Activated naive CD8-positive, alpha-beta T cell treated with anti-CD3 and anti-CD28 coated beads, Interleukin-2, amount 50 U/mL, for 16 hours (primary cell): ENCODE data around the gene NEDD1.

Source experiments
- DNase-seq: peaks from one replicate; pipeline ENCODE4 v3.0.0-alpha.2; 2020; ENCODE audit warnings: low read depth, low spot score

Gene NEDD1

DNA sequence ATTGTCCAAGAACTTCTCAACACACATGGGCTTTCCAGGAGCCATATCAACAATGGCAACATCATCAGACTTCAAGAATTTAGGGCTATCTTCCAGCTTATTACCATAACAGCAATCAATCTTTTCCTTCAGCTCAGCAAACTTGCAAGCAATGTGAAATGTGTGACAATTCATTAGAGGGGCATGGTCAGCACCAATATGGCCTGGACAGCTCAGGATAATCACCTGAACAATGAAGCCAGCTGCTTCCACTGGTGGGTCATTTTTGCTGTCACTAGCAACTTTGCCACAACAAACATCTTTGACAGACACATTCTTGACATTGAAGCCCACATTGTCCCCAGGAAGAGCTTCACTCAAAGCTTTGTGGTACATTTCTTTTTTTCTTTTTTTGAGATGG, 5.9 kb upstream of the NEDD1 start:
- DNase-seq, result no peak

DNA sequence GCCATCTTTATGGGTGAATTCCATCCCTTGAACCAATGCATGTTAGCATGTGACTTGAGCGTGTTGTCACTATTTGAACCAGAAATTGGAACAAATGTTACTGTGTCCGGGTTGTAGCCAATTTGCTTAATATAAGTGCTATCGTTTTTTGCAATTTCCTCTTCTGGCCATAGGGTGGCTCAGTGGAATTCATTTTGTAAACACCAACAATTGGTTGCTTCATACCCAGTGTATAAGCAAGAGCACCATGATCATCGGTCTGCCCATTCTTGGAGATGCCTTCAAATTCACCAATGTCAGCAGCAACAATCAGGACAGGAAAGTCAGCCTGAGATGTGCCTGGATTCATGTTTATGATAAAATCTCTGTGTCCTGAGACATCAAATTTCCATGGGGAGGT, 5.0 kb upstream of the NEDD1 start:
- no peak for DNase-seq

DNA sequence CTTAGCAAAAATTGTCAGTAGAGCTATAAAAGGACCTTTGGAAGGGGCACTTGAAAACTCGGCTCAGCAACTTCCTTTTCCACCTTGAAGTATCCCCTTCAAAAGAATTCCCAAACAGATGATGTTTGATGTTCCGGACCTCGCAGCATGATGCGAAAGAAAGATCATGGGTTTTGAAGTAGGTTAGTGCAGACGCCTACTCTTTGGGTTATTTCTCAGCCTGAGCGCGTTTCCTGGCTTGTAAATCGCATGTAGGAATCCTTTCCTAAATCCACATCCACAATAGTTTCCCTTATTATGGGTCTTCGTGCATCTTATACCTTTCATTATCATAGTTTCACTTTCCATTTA, 584 bp upstream of the NEDD1 start:
- no peak for DNase-seq

DNA sequence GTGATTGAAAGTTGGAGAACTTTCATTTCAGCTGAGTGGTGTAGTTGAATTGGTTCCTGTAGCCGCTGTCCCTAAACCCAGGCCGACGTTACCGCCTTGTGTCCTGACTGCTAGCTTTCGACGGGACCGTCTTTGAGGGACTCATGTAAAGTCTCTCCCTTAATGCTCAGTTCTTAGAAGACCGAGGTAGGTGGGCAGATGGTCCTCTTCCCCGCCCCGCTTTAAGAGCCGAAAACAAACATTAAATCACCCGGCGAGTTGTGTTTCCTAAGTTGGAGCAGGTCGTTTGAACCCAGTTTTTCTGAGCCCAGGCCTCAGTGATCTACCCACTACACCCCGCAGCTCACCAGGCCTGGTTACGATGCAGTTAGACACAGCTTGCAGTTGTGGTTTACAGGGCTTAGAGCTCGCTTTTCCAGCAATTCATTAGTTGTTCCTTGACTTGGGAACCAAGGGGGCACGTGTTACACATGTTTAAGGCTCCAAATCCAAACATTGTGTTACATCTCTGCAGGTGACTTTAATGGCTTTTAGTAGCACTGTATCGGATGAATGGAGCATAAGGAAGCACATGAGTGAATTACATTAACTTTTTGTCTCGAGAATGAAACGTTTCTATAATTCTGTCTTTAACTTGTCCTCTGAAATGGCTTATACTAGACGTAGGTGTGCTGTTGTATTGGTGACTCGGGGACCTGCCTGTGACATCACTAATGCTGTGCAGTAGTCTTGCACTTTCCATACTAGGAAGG, 790 bp downstream of the NEDD1 start:
- DNase-seq, result no peak

DNA sequence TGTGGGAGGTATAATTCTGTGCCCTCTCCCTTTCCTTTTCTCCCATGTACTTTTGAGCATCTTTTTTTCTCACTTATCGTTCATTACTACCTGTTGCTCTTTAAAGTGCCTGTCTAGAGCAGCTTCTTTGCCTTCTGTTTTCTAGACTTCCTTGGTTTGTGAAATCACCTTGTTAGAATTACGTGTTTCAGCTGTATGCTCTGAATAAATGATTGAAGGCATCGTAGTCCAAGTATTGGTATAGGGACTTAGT, 1.3 kb downstream of the NEDD1 start:
- DNase-seq, result no peak

DNA sequence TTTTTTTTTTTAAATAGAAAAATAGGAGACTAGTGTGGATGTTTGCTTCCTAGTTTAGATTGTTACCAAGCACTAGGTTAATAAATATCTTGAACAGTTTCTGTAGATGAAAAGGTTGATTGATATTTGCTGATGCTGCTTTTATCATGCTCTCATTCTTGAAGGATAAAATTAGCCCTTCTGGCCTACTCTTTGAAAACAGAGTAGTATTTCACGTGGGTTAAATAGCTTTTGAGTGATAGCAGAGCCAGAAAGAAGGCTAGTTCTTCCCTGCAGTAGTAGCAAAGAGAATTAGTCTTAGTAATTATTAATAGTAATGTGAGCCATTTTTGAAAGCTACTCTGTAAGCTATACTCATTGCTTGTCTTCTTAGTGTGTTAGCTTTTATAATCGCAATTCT, 5.2 kb downstream of the NEDD1 start:
- DNase-seq, result no peak

DNA sequence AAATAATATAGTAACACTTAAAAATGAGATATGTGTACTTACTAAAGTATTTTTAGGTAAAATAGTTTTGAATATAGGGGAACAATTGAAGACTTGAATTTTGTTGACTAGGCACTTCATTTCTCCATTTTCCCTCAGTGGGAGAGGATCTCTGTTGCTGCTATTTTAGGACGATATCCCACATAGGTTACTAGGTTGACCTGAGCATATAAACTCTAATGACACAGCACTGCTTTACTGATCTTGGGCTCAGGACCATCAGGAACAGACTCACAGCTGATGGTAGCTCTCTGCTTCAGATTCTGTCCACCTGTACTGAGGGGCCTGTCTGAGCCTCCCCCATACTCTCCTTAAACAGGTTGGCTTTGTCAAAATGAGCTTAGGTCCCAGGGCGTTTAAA, 5.9 kb downstream of the NEDD1 start:
- no peak for DNase-seq

DNA sequence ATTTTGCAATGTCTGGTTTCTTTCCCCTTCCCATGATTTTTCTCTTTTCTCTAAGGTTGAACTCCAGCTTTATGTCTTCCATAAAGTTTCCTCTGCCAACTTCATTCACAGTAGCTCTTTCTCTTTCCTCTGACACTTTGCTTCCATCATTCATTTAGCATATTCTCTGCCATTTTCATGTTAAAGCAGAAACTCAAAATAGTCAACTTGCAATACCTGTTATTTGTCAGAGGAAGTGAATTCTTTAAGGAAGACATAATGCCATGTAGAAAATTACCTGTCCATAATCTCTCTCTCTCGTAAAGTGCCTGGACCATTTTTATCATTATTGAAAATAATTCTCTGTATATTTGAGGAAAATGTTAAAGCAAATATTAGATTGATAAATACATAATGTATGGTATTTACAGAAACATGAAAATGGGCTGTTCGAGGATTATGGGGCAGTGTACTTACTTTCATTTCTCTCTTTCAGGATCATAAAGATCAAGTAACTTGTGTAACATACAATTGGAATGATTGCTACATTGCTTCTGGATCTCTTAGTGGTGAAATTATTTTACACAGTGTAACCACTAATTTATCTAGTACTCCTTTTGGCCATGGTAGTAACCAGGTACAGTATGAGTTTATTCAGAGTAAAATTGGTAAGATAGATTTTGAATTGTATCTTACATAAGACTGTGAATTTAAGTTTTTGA, 12.6 kb downstream of the NEDD1 start:
- no peak for DNase-seq

DNA sequence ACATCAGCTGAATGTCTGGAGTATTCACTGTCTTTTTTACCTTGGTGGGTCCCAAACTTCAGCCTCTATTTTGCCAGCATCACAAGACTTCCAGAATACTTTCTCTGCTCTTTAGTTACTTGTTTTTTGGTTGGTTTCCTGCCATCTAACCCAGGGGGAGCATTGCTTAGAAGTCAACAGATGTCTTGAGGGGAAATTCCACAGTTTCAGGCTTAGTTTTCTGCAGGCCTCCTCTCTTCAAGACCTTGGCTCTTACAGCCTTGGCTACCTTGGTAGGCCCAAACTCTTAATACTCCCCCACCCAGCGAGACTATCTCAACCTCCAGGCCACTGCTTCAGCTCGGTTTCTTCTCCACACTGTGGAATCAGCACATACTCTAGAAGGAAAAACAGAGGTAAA, 41.7 kb downstream of the NEDD1 start:
- no peak for DNase-seq

DNA sequence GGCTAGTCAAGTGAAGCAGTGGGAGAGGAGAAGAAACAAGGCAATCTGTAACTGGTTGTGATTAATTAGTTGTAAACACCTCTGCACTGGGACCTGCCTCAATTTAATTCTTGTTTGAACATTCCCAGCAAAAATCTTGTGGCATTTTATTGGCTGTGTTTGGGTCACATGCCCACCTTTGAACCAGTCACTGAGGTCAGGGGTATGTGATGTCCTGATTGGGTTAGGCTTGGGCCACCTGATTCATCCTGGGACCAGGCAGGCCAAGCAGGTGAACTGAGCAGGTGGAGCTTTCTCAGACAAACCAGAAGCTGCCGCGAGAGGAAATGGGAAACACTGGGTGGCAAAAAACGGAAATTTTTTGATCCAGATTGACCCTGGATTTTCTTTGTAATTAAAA, 72.5 kb downstream of the NEDD1 start:
- no peak for DNase-seq

DNA sequence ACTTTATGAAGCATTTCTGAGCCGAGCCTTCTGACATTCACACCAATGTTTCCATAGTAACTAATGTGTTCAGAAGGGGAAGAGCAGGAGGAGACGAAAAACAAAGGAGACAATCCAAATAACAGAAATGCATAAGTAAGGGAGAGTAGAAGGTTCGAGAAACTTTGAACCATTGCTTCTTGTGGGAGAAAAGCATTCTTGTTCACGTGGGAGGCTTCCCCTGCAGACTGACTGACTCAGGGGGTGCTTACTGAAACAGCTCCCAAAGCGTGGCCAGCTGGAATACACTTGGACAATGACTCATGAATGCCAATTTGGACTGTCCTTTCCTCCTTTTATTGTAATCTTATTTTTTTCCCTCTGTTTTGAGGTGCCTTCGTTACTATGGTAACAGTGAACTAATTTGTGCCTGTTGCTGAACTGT, 73.9 kb downstream of the NEDD1 start:
- no peak for DNase-seq

DNA sequence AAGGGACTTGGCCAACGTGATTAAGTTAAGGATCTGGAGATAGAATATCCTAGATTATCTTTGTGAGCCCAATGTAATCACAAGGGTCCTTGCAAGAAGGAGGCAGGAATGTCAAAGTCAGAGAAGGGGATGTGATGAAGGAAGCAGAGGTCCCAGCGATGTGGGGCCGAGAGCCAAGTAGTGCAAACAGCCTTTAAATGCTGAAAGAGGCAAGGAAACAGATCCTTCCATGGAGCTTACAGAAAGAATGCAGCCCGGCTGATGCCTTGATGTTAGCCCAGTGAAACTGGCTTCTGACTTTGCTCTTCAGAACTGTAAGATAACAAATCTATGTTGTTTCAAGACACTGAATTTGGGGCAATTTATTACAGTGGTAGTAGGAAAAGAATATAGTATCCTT, 74.9 kb downstream of the NEDD1 start:
- DNase-seq, result no peak

DNA sequence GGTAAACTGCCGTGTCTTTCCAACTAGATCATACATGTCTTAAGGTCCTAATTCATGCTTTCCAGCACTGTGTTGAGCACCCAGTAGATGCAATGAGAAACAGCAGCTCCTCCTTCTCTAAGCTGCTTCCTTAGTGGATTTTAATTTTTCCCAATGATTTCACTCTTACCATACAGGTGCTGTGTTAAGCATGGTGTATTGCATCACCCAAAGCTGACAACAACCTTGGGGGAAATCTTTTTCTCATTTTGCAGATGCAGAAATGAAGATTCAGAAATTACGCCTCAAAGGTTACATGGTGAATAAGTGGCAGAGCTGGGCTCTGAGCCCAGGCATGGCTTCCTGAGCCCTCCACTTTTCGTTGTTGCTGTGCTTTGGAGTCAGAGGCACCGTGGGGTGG, 75.6 kb downstream of the NEDD1 start:
- no peak for DNase-seq

DNA sequence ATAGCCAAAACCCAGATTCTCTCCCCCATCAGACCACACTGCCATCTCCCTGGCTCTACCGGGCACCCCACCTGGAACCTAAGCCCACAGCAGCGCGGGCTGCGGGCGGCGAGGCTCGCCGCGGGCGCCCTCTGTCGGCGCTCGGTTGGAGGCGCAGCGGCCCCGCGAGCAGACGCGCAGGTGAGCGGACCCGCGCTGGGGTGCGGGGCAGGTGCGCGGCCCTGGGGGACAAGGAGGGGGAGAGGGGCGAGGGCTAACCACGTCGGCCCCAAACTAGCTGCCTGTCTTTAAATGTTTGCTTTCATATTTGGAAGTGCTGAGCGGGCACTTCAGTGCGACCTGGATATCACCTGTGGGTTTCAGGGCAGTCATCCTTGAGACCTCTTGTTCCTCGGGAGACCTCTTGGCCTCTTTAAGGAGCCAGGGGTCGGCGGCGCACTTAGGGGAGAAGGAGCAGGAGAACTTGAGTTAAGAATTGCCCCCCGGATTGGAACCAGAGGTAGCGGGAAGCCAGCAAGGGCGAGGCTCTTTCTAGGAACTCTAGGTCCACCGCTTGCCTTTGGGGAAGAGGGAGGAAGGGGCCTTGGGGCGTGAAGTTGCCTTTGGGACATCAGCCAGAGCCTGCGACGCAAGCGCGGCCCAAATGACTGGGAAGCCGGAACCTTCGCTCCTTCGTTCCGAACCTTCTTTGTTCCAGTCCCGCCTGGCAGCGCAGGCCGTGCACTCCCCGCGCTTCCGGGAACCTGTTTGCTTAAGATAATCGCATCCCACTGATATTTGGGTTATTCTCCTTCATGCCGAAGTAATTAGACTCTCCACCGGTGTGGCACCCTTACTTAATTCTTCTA, 78.7 kb downstream of the NEDD1 start:
- DNase-seq, result no peak

DNA sequence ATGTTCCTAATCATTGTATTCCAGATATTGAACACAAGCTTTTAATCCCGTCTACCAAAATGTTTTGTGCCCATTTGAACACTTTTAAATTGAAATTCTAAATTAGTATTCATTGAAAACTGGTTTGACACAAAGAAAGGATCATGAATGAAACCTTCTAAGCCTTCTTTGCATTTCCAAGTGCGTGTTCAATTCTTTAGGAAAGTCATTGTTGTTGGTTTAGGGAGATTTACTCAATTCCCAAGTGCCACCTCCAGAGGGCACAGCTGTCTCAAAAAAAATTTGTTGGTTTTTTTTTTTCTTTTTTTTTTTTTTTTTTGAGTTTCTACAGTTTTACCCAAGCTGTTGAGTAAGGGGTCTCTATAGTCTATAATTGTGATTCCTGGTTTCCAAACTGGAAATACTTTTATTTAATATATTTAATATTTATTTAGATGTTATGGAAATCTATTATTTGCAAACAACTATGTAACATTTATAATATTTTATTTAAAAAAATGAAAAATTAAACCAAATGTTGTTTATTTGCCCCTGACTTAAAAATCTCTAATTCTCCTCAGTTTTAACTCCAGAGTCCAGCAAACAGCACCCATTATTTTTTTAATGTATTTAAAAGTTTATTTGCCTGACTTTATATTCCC, 79.9 kb downstream of the NEDD1 start:
- DNase-seq, result no peak

DNA sequence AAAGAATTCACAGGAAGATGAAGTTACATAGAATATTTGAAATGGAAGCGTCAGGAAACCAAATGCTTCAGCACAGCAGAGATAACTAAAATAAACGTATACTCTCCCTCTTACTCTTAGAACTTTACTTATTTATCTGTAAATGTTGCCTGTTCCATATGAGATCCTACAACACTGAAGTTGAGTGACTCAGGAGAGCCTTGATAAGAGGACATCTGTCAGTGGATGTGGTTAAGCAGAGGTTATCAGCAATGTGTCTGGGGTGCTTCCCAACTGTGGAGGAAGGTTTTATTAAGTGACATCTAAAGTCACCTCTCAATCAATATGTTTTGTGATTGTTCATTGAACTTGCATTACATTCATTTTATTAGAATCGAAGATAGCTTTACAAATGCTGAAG, 81.9 kb downstream of the NEDD1 start:
- no peak for DNase-seq

DNA sequence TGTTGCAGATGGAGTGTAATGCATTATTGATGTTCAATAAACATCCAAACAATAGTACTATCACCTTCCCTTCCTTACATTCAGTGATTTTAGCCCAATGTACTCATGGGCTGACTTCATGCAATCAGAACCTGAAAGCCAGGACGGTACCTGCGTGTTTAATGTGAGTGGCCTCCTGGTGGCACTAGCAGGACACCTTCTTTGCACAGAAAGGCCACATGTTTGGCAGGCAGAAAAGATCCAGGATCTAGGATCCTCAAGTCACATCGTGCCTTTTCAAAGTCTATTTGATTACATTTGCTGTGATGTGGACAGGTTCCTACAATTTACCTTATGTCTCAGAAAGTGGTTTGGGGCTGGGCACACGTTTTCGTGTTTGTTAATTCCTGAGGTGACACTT, 82.9 kb downstream of the NEDD1 start:
- DNase-seq, result no peak

DNA sequence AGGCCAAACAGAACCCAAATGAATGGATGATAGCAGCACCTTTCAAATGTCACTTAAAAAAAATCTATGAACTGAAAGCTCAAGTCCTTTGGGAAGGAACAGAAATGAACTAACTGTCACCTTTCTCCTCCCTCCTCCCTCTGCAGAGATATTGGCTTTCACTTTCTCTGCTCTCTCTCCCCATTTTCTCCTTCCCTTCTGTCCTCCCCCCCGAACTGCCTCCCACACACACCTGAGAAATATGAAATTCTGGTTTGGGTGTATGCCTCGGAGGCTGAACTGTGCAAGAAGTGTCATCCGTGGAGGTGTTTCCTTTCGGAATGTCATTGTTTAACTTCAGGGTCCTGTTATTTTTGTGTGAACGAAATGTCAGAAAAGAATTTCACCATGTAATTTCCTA, 87.8 kb downstream of the NEDD1 start:
- DNase-seq, result no peak

DNA sequence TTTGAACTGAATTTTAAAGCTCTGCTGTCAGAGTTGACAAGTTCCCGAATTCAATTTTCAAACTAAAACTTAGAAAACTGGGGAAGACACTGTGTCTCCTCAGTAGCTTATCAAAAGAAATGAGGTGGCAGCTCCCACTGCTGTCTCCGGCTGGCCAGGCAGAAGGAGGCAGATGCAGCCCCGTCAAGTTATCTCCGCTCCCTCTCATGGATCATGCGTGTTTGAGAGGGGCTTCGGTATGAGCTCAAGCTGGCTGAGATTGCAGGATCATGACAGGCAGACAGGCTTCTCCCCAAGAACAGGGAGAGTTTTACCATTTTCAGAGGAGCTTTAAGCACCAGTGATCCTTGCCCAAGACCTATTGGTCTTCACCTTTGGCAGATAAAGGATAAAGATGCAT, 88.8 kb downstream of the NEDD1 start:
- no peak for DNase-seq

DNA sequence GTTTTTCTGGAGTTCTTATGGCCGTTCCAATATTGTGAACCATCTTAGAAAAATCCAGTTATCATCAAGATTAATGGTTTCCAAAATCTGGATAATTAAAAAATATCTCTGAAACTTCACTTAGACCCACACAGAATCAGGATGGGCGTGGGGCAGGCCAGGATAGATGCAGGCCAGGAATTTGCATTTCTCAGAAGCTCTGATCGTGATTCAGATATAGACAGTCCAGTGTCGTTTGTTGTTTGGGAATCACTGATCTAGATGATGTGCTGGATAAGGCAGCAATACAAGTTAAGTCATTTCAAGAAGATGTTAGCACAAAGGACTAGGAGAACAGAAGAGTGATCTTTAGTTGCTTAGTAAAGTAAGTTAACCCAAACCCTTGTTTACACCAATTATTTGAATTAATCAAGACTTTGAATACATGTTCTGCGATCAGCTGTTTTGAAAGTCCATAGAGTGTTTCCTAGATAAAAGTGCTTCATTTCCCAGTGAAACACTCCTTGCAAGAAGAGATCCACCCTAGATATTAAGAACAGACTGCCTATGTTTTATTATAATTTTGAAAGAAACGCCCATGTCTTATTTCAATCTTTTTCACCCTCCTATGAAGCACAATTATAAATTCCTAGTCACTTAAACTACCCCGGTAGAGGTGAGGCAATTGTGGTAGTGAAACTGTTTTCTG, 90.9 kb downstream of the NEDD1 start:
- no peak for DNase-seq

DNA sequence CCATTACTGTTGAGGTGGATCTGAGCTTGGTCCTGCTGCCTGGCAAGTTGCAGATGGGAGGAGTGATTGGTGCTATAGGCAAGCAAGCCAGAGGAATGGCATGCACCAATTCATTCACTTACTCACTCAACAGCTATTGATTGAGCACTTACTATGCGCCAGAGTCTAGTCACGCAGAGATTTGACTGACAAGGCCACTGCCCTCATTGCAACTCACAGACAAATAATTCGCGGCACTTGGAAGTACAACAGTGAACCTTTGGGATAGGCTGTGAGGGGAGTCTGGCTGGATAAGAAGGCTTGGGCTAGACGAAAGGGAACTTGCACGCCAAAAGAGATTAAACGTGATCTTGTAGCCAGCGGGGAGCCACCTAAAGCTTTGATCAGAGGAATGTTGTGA, 96.2 kb downstream of the NEDD1 start:
- DNase-seq, result no peak
